LNCaP clone FGC (cell line): ENCODE data around the gene SIVA1.
A peak's percentile ranks its signal among the peaks of the same experiment; 100 is the strongest.

Experiments used
- DNase-seq: peaks from one replicate; pipeline ENCODE4 v3.0.0-alpha.2; 2011; ENCODE audit warnings: low read depth
- H3K4me3 ChIP-seq: 2 replicates; pipeline ENCODE4 v1.5.1; 2011; ENCODE audit warnings: mild to moderate bottlenecking, low read depth, low read length, control low read depth
- TF ChIP-seq, protein P1 (sequence below): IDR thresholded peaks from 2 replicates; pipeline ENCODE4 v1.5.1; 2012; ENCODE audit warnings: mild to moderate bottlenecking; ENCODE audit not compliant: control insufficient read depth, insufficient read depth; ENCODE audit errors: extremely low read depth

SIVA1 gene

DNA sequence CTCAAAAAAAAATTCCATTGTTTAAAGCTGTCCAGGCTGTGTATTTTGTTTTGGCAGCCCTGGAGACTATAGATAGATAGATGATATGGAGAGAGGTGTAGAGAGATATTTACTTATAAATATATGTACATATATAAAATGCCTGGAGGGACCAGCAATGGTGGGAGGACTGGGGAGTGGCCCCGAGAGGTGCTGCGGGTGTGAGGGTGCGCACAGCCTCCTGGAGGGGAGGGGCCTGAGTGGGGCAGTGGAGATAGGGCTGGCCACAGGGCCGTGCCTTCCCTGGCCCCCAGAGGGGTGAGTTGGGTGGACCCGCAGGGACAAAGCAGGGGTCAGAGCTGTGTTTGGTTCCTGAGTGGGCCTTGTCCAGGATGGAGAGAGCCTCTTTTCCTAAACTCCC is 22.5 kb upstream of the SIVA1 start:
- TF ChIP-seq, protein P1, sequence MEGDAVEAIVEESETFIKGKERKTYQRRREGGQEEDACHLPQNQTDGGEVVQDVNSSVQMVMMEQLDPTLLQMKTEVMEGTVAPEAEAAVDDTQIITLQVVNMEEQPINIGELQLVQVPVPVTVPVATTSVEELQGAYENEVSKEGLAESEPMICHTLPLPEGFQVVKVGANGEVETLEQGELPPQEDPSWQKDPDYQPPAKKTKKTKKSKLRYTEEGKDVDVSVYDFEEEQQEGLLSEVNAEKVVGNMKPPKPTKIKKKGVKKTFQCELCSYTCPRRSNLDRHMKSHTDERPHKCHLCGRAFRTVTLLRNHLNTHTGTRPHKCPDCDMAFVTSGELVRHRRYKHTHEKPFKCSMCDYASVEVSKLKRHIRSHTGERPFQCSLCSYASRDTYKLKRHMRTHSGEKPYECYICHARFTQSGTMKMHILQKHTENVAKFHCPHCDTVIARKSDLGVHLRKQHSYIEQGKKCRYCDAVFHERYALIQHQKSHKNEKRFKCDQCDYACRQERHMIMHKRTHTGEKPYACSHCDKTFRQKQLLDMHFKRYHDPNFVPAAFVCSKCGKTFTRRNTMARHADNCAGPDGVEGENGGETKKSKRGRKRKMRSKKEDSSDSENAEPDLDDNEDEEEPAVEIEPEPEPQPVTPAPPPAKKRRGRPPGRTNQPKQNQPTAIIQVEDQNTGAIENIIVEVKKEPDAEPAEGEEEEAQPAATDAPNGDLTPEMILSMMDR: no peak

DNA sequence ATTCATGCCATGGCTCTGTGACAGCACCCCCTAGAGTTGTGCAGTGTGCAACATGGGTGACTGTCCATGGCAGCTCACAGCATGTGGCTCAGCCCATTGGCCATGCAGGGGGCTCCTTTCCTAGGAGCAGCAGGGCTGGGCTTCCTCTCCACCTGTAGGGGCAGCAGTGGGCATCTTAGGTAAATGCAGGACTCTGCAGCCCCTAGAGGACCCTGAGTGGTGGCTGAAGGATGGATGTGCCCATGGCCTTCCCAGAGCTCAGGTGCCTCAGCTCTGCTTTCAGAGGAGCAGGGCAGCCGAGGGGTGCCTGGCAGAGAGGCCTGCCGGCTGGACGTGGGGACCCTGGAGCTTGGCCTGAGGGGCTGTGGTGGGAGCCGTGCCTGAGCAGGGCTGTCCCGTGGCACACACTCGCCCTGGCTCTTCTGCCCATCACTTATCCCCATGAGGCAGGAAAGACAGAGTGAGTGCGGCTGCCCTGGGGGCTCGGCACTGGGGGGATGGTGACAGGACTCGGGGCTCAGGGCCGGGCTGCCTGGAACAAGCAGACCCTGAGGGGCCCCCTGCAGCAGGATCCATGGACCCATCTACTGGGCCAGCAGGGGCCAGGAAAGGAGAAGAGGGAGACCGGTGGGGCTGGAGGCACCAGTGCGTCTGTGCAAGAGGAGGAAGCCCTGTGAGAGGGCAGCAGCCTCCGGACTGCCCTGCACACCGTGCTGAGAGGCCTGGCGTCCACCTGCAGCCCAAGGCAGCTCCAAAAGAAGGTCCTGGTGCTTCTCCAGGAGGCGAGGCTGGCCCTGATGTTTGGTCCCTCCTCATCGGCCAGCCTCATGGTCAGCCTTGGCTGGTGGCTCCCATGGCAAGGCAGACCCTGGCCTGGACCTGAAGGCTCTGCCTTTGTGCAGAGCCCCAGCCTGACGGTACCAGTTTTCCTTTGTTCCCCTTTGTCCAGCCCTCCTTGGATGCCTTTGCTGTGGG is 21.3 kb upstream of the SIVA1 start:
- DNase-seq: no peak
- TF ChIP-seq, protein P1: peak; percentile 13; the same call in 1 of the 2 replicates
- no peak overlapping the region for H3K4me3 ChIP-seq

More for the DNA sequence above, 22.5 kb upstream of the SIVA1 start:
- DNase-seq: no peak
- H3K4me3 ChIP-seq: no peak overlapping the region

DNA sequence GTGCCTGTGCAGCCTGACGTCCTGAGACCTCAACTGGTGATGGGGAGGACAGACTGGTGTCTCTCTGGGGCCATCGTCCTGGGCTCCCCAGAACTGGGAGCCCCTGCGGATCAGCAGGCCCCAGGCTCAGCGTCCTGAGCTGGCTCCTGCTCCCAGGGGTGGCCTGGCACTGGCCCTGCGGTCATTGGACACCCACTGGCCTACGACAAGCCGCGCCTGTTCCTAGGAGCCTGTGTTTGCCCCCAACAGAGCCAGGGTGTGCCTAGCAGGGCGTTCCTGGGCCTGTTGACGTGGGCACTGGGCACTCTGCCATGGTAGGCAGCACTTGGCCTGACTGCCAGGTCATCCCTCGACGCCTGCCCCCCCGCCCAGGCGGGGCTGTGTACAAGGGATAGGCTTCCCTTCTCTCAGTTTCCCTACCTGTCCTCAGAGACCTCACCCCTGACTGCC is 20.6 kb upstream of the SIVA1 start:
- no peak for DNase-seq
- no peak overlapping the region for H3K4me3 ChIP-seq
- TF ChIP-seq, protein P1: no peak

DNA sequence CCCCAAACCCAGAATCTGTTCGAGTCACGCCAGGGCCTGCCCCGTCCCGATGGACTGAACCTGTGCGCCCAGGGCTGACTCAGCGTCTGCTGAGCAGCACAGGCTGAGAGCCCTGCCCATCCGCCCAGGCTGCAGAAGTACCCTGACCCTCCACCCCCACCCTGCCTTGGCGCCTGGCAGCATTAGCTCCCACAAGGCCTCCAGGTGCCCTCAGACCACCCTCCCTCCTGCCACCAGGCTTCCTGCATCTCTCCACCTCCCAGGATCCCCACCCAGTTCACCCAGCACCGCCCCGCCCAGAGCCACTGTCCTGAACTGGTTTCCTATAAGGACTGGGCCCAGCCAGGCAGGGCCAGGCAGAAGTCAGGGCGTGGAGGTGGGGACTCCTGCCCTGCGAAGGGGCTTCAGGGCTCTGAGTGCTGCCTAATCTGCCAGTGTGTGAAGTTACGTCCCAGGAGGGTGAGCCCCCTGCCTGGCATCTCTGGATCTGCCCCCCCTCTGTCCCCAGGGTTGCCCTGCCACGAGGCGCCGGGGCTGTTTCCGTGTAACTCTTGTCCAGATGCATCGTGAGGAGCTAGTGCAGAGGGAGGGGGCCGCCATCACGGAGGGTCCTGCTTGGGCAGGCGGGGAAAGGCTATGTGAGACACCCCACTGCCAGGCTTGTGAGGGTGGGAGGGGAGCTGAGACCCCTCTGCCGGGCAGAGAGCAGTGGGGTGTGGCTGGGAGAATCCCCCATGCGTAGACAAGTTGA is 19.8 kb upstream of the SIVA1 start:
- TF ChIP-seq, protein P1: no peak
- no peak for DNase-seq
- no peak overlapping the region for H3K4me3 ChIP-seq

DNA sequence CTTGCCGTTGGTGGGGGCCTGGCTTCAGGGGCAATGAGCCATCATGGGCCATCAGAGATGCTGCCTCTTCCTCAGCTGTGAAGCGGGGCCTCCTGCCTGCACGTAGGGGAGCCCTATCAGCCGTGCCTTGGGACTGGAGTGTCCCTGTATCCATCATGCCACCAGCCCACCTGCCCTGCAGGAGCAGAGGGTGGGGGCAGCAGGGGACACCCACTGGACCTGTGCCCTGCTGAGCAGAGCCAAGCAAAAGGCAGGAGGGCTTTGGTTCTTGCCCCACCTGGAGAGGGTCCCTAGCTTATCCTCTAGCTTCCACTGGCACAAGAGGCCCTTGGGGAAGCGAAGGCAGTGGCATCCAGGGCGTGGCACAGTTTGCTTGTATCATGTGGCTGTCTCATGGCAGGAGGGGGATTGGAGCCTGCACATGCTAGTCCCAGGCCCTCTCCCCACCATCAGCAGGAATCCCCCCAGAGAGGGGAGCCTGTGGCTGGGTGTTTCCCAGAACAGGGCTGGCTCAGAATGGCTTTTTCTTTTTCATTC is 18.8 kb upstream of the SIVA1 start:
- DNase-seq: no peak
- TF ChIP-seq, protein P1: no peak
- H3K4me3 ChIP-seq: no peak overlapping the region

DNA sequence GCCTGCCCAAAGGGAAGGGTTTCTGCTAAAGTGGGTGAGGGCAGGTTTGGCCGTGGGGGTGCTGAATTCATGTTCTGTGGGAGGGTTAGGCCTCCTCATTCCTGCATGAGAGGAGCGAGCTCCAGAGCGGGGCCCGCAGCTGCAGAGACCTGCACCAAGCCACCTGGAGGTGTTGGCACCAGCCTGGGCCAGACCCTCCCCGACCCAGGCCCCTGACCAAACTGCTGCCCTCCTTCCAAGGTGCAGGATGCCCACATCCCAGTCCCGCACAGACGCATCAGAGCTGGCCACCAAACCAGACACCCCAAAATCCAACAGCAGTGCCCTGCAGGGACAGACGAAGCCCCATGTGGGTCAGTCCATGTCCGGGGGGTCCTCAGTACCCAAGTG is 18.4 kb upstream of the SIVA1 start:
- no peak for DNase-seq
- H3K4me3 ChIP-seq: no peak overlapping the region
- TF ChIP-seq, protein P1: no peak
